IMR-90 (cell line): ENCODE results near the gene SMKR1. TPM values are rescaled to one million over a fixed set of nuclear protein-coding genes. Genes with fewer than 3 reads are reported as not detected.

ENCODE experiments used
- ATAC-seq: fragments of 200-7000 bp; cut with Tn5 transposase; 2 replicates; pipeline ENCODE4 v1.9.1; 2020; ENCODE audit warnings: low read depth, mild to moderate bottlenecking, moderate library complexity
- BruUV-seq: library from RNA; stranded (reverse); fragments of 400-500 nt; replicated peaks from 2 replicates; lab custom pipeline; 2021; lab: Mats Ljungman, UMichigan
- CTCF ChIA-PET: fragments of 300-600 bp; formaldehyde crosslinking; extraction: SDS; loops from one replicate; lab custom pipeline; 2021; ENCODE audit warnings: antibody characterized with exemption; lab: Yijun Ruan, JAX
- POLR2A ChIA-PET: fragments of 300-600 bp; sonication (Branson Sonifier 250); formaldehyde crosslinking; loops from one replicate; lab custom pipeline; 2022; ENCODE audit warnings: antibody characterized with exemption; ENCODE audit not compliant: unreplicated experiment; lab: Charles Lee
- DNase-seq: peaks from one replicate; pipeline ENCODE4 v3.0.0; 2013
- H2AFZ ChIP-seq: replicated peaks from 2 replicates; pipeline ENCODE3; 2013; ENCODE audit warnings: low read length, mild to moderate bottlenecking; ENCODE audit not compliant: poor library complexity
- H2AK5ac ChIP-seq: 2 replicates; pipeline ENCODE4 v1.6.1; 2013; ENCODE audit warnings: low read depth, low read length, inconsistent platforms
- H2AK9ac ChIP-seq: replicated peaks from 2 replicates; pipeline ENCODE3; 2013; ENCODE audit warnings: mild to moderate bottlenecking, low read depth, low read length, moderate library complexity; ENCODE audit not compliant: poor library complexity
- H2BK120ac ChIP-seq: 2 replicates; pipeline ENCODE4 v1.6.1; 2013; ENCODE audit warnings: low read depth, low read length, inconsistent platforms
- H2BK15ac ChIP-seq: 3 replicates; pipeline ENCODE4 v1.6.1; 2013; ENCODE audit warnings: low read depth, low read length, inconsistent platforms
- H2BK20ac ChIP-seq: 2 replicates; pipeline ENCODE4 v1.6.1; 2013; ENCODE audit warnings: low read depth, mild to moderate bottlenecking, inconsistent platforms, low read length, moderate library complexity
- H2BK5ac ChIP-seq: 2 replicates; pipeline ENCODE4 v1.6.1; 2013; ENCODE audit warnings: mild to moderate bottlenecking, low read depth, low read length, inconsistent platforms; ENCODE audit not compliant: poor library complexity, severe bottlenecking
- H3K14ac ChIP-seq: replicated peaks from 2 replicates; pipeline ENCODE4 v1.6.1; 2013; ENCODE audit warnings: low read depth, low read length, inconsistent platforms
- H3K18ac ChIP-seq: 2 replicates; pipeline ENCODE4 v1.6.1; 2013; ENCODE audit warnings: low read depth, low read length, control low read depth
- H3K23ac ChIP-seq: 2 replicates; pipeline ENCODE4 v1.6.1; 2013; ENCODE audit warnings: low read depth, low read length, inconsistent platforms
- H3K27ac ChIP-seq: 2 replicates; pipeline ENCODE4 v1.5.1; 2013; ENCODE audit warnings: mild to moderate bottlenecking, control low read depth, low read length; ENCODE audit not compliant: insufficient read depth
- H3K27me3 ChIP-seq: 2 replicates; pipeline ENCODE4 v1.6.1; 2013; ENCODE audit warnings: low read length; ENCODE audit not compliant: control insufficient read depth, insufficient read depth
- H3K36me3 ChIP-seq: 2 replicates; pipeline ENCODE4 v1.6.1; 2013; ENCODE audit warnings: low read length, mixed read lengths; ENCODE audit not compliant: control insufficient read depth, insufficient read depth
- H3K4ac ChIP-seq: 2 replicates; pipeline ENCODE4 v1.6.1; 2013; ENCODE audit warnings: low read depth, low read length, inconsistent platforms
- H3K4me1 ChIP-seq: 2 replicates; pipeline ENCODE4 v1.6.1; 2013; ENCODE audit warnings: low read length, mixed read lengths; ENCODE audit not compliant: control insufficient read depth, insufficient read depth
- H3K4me2 ChIP-seq: 2 replicates; pipeline ENCODE4 v1.6.1; 2013; ENCODE audit warnings: low read depth, mild to moderate bottlenecking, control low read depth, low read length, moderate library complexity
- H3K4me3 ChIP-seq: 2 replicates; pipeline ENCODE4 v1.5.1; 2013; ENCODE audit warnings: low read depth, mild to moderate bottlenecking, control low read depth, low read length, moderate library complexity; ENCODE audit not compliant: insufficient read depth
- H3K56ac ChIP-seq: 2 replicates; pipeline ENCODE4 v1.6.1; 2013; ENCODE audit warnings: low read length, inconsistent platforms; ENCODE audit not compliant: insufficient read depth; ENCODE audit errors: extremely low read depth
- H3K79me1 ChIP-seq, 2 experiments: 2 replicates each; pipeline ENCODE4 v1.6.1; 2013; ENCODE audit warnings: low read length in 2 of 2, inconsistent platforms in 1 of 2, low read depth in 1 of 2
- H3K9ac ChIP-seq: 2 replicates; pipeline ENCODE4 v1.6.1; 2013; ENCODE audit warnings: low read depth, low read length, control low read depth
- H3K9me1 ChIP-seq: 2 replicates; pipeline ENCODE4 v1.6.1; 2013; ENCODE audit warnings: low read length, inconsistent platforms; ENCODE audit not compliant: insufficient read depth
- H3K9me3 ChIP-seq: 2 replicates; pipeline ENCODE4 v1.6.1; 2013; ENCODE audit warnings: low read length; ENCODE audit not compliant: control insufficient read depth, insufficient read depth
- H4K20me1 ChIP-seq: 2 replicates; pipeline ENCODE4 v1.6.1; 2013; ENCODE audit warnings: low read length, inconsistent platforms; ENCODE audit not compliant: insufficient read depth
- H4K5ac ChIP-seq: 2 replicates; pipeline ENCODE4 v1.6.1; 2013; ENCODE audit warnings: mild to moderate bottlenecking, low read depth, low read length, control low read depth
- H4K8ac ChIP-seq, 2 experiments: 2 replicates each; pipeline ENCODE4 v1.6.1; 2013; ENCODE audit warnings: low read depth in 2 of 2, low read length in 2 of 2, control low read depth in 1 of 2, inconsistent platforms in 1 of 2
- H4K91ac ChIP-seq: 2 replicates; pipeline ENCODE4 v1.6.1; 2013; ENCODE audit warnings: low read depth, low read length, inconsistent platforms; ENCODE audit not compliant: insufficient read depth
- BHLHE40 ChIP-seq: fragments of 150-350 bp; IDR thresholded peaks from 2 replicates; pipeline ENCODE4 v1.6.1; 2016; ENCODE audit warnings: mild to moderate bottlenecking, low read depth, low read length
- CEBPB ChIP-seq: IDR thresholded peaks from 2 replicates; pipeline ENCODE4 v1.6.1; 2012; ENCODE audit warnings: low read depth, low read length, improper control_type of control experiment
- CHD1 ChIP-seq: IDR thresholded peaks from 2 replicates; pipeline ENCODE4 v1.6.1; 2012; ENCODE audit warnings: low read depth, low read length, improper control_type of control experiment
- CTCF ChIP-seq: conservative IDR thresholded peaks from 2 replicates; pipeline ENCODE4 v1.5.1; 2012; ENCODE audit warnings: mild to moderate bottlenecking, low read depth, low read length, improper control_type of control experiment
- ELK1 ChIP-seq: fragments of 150-350 bp; IDR thresholded peaks from 2 replicates; pipeline ENCODE4 v1.6.1; 2016; ENCODE audit warnings: low read depth, mild to moderate bottlenecking, low read length, moderate library complexity, borderline replicate concordance
- FOS ChIP-seq: fragments of 150-350 bp; IDR thresholded peaks from 2 replicates; pipeline ENCODE4 v1.6.1; 2016; ENCODE audit warnings: low read depth, low read length
- MAFK ChIP-seq: IDR thresholded peaks from 2 replicates; pipeline ENCODE4 v1.6.1; 2012; ENCODE audit warnings: low read depth, low read length, improper control_type of control experiment
- MAZ ChIP-seq: IDR thresholded peaks from 2 replicates; pipeline ENCODE4 v1.6.1; 2012; ENCODE audit warnings: low read depth, mild to moderate bottlenecking, low read length, improper control_type of control experiment, moderate library complexity, borderline replicate concordance
- MXI1 ChIP-seq: IDR thresholded peaks from 2 replicates; pipeline ENCODE4 v1.6.1; 2012; ENCODE audit warnings: low read depth, mild to moderate bottlenecking, low read length, moderate library complexity, borderline replicate concordance
- NFE2L2 ChIP-seq: fragments of 150-350 bp; IDR thresholded peaks from 2 replicates; pipeline ENCODE4 v1.6.1; 2016; ENCODE audit warnings: low read depth, mild to moderate bottlenecking, low read length
- POLR2A ChIP-seq: IDR thresholded peaks from 2 replicates; pipeline ENCODE4 v1.6.1; 2012; ENCODE audit warnings: mild to moderate bottlenecking, low read depth, low read length
- RAD21 ChIP-seq: IDR thresholded peaks from 2 replicates; pipeline ENCODE4 v1.6.1; 2012; ENCODE audit warnings: low read length, improper control_type of control experiment
- RCOR1 ChIP-seq: IDR thresholded peaks from 2 replicates; pipeline ENCODE4 v1.6.1; 2012; ENCODE audit warnings: mild to moderate bottlenecking, low read length, improper control_type of control experiment; ENCODE audit not compliant: insufficient replicate concordance
- SMC3 ChIP-seq: fragments of 150-350 bp; IDR thresholded peaks from 2 replicates; pipeline ENCODE4 v1.6.1; 2016; ENCODE audit warnings: low read depth, mild to moderate bottlenecking, antibody characterized with exemption, low read length, moderate library complexity
- WGBS, 2 experiments: methylation state at CpG; one replicate each; pipeline versions ENCODE4 v1.1.5 to v1.1.7; 2013; ENCODE audit warnings: missing lambda C conversion rate in 2 of 2; ENCODE audit not compliant: insufficient read length in 1 of 2; ENCODE audit errors: extremely low coverage in 2 of 2; 5-methylcytosine and 5-hydroxymethylcytosine counted together
- dilution Hi-C: fragments of 300-500 bp; cut with HindIII; formaldehyde crosslinking; loops from one replicate; pipeline ENCODE4 v1.14.3; 2018; ENCODE audit warnings: low sequenced_read_pairs; ENCODE audit not compliant: unreplicated experiment
- in situ Hi-C: fragments of 300-500 bp; cut with MboI; formaldehyde crosslinking; loops from 3 replicates; pipeline ENCODE4 v1.14.3; 2019; ENCODE audit warnings: low sequenced_read_pairs, inconsistent platforms, mixed read lengths
- intact Hi-C: fragments of 100-400 bp; cut with micrococcal nuclease; formaldehyde crosslinking; loops from 2 replicates; pipeline ENCODE4 v1.10.0; 2022
- polyA plus RNA-seq, 3 experiments: library from polyadenylated mRNA; depleted of rRNA; stranded (reverse); fragments of >200 nt; gene quantifications; 2 replicates each; pipeline ENCODE4 v1.2.3, GENCODE V29; 2012; ENCODE audit warnings: low replicate concordance in 1 of 3
- total RNA-seq: library from RNA; depleted of rRNA; stranded (reverse); fragments of >200 nt; gene quantifications from 2 replicates; pipeline ENCODE4 v1.2.3, GENCODE V29; 2012
- TF ChIP-seq, protein P1 (sequence below): fragments of 150-350 bp; IDR thresholded peaks from 2 replicates; pipeline ENCODE4 v1.6.1; 2017; ENCODE audit warnings: mild to moderate bottlenecking, antibody characterized with exemption, low read length, low read depth

Gene SMKR1
- total and polyA plus RNA-seq, 2 of the 4 experiments (the other 2 are of a cell fraction) = 0.26 TPM; not detected in 1

DNA sequence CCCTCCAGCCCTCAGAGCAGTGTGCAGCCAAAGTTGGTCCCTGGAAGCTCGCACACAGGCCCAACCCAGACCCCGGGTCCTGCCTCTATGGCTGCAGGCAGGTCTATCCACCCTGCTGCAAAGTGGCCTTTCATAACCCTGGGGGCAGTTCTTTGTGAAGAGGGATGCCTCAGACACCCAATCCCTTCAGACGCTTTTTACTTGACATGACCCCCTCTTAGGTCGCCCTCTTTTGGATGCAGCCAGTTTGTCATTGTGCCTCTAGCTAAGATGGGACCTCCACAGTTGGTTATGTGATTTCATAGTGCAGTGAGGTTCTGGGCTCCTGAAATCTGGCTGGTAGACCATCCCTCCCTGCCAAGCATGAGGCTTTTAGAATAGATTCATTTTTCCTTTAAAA is 27.3 kb downstream of the SMKR1 start:
- Histone ChIP-seq H4K8ac (no peak overlapping the region), H2BK120ac (no peak overlapping the region), H3K4me1 (no peaks in the 10 kb centered on the region), H3K14ac (no peak overlapping the region), H2BK20ac (no peak overlapping the region), H2AK5ac (no peak overlapping the region), H2AK9ac (no peak overlapping the region), H3K9ac (no peak overlapping the region), H4K91ac (no peak overlapping the region), H3K4me3 (no peak overlapping the region), H2BK5ac (no peak overlapping the region), H3K9me1 (0 out of 2 replicates have a peak, but pooled peaks cover 3% of the 10 kb centered on the region), H2AFZ (no peak overlapping the region), H2BK15ac (no peak overlapping the region), H3K79me1 (no peaks in the 10 kb centered on the region), H3K27me3 (peaks cover 3% of the 10 kb centered on the region; the same call in 1 of the 2 replicates), H3K23ac (no peak overlapping the region), H3K4ac (peak overlapping the region; percentile 43; the same call in 1 of the 2 replicates), H4K5ac (no peak overlapping the region), H3K4me2 (no peak overlapping the region), H3K27ac (no peak overlapping the region), H3K18ac (no peak overlapping the region), H4K20me1 (no peaks in the 10 kb centered on the region), H3K56ac (no peak overlapping the region), H3K36me3 (no peaks in the 10 kb centered on the region), H3K9me3 (no peaks in the 10 kb centered on the region)
- no TSS peak for BruUV-seq
- ATAC-seq (no peak), DNase-seq (no peak)
- CTCF ChIA-PET = interaction anchor here (1.0 kb wide), 1 partner anchor 717 kb away, joined by 6 read pairs; no protein-coding TSS in a partner anchor
- in situ Hi-C loops (no loop called here), dilution Hi-C loops (no loop called here), intact Hi-C loops (no loop called here)
- no CpG with 5 or more reads among the region's 4 CpGs for WGBS, 2 experiments
- TF ChIP-seq CHD1 (no peak), CEBPB (no peak), FOS (no peak), RAD21 (no peak), CTCF (no peak), NFE2L2 (no peak), BHLHE40 (no peak), MAFK (no peak), POLR2A (no peak), ELK1 (no peak), MAZ (no peak), RCOR1 (no peak), MXI1 (no peak), SMC3 (no peak)
- TF ChIP-seq, protein P1, sequence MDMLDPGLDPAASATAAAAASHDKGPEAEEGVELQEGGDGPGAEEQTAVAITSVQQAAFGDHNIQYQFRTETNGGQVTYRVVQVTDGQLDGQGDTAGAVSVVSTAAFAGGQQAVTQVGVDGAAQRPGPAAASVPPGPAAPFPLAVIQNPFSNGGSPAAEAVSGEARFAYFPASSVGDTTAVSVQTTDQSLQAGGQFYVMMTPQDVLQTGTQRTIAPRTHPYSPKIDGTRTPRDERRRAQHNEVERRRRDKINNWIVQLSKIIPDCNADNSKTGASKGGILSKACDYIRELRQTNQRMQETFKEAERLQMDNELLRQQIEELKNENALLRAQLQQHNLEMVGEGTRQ = no peak
- POLR2A ChIA-PET = no interaction called here
